OCI-LY3 (cell line): ENCODE results near the gene MYOF.

ENCODE experiments used
- EZH2phosphoT487 ChIP-seq: fragments of 200-600 bp; shearing (Covaris generic); IDR thresholded peaks from 2 replicates; pipeline ENCODE4 v1.6.1; 2018; ENCODE audit warnings: antibody characterized with exemption, mixed run types, low read depth
- TF ChIP-seq, protein P1 (sequence below): fragments of 200-600, 300-600 bp; sonication (generic); IDR thresholded peaks from 2 replicates; pipeline ENCODE4 v1.5.1; 2014; ENCODE audit warnings: antibody characterized with exemption, low read length, low read depth

DNA sequence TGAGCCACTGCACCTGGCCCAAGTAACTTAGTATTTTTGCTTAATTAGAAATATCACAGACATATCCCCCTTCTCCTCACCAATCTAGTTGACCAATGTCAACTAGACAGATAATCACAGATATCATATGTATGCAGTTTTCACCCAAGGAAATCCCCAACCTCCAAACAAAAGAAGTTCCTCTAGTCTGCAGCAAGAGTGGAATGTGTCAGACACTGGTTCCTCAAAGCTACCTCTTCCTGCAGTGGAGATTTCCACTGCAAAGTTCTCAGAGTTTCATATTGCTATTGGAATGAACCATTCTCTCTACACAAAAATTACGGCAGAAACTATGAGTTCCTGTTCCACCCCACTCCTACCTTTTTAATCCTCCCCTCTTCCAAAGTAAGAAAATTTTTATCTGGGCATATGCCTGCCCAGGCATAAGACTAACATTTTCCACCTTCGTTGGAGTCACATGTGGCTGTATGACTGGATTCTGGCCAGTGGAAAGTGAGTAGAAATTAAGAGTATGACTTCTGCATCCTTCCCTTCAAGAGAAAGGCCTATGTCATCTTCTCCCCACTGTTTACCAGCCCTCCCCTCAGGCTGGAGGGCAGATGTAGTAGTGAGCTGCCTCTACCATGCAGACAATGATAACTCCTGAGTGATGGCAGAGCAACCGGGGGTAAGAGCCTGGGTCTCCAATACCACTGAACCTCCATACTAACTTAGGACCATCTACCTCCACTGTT is 103.0 kb downstream of the MYOF start:
- TF ChIP-seq, protein P1, sequence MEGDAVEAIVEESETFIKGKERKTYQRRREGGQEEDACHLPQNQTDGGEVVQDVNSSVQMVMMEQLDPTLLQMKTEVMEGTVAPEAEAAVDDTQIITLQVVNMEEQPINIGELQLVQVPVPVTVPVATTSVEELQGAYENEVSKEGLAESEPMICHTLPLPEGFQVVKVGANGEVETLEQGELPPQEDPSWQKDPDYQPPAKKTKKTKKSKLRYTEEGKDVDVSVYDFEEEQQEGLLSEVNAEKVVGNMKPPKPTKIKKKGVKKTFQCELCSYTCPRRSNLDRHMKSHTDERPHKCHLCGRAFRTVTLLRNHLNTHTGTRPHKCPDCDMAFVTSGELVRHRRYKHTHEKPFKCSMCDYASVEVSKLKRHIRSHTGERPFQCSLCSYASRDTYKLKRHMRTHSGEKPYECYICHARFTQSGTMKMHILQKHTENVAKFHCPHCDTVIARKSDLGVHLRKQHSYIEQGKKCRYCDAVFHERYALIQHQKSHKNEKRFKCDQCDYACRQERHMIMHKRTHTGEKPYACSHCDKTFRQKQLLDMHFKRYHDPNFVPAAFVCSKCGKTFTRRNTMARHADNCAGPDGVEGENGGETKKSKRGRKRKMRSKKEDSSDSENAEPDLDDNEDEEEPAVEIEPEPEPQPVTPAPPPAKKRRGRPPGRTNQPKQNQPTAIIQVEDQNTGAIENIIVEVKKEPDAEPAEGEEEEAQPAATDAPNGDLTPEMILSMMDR, result no peak
- no peak for TF ChIP-seq EZH2phosphoT487
